B cell (primary cell): ENCODE data around the gene LGALS3. TPM values are rescaled to one million over a fixed set of nuclear protein-coding genes. Genes with fewer than 3 reads are reported as not detected.

ENCODE experiments used
- ATAC-seq: fragments of 200-7000 bp; cut with Tn5 transposase; one replicate; pipeline ENCODE4 v1.10.0; 2021; ENCODE audit warnings: low read depth, mild to moderate bottlenecking, moderate number of reproducible peaks, moderate library complexity
- CTCF ChIA-PET: fragments of 350-600 bp; sonication (Branson Sonifier 250); formaldehyde crosslinking; loops from one replicate; lab custom pipeline; 2021; ENCODE audit warnings: antibody characterized with exemption, inconsistent platforms; lab: Charles Lee
- POLR2A ChIA-PET: fragments of 350-600 bp; sonication (Branson Sonifier 250); formaldehyde crosslinking; loops from one replicate; lab custom pipeline; 2021; ENCODE audit warnings: antibody characterized with exemption; lab: Charles Lee
- DNase-seq: peaks from one replicate; pipeline ENCODE4 v3.0.0; 2013
- H2AFZ ChIP-seq: 2 replicates; pipeline ENCODE4 v1.6.1; 2012; ENCODE audit warnings: mild to moderate bottlenecking, low read depth, low read length; ENCODE audit not compliant: insufficient read depth, poor library complexity, severe bottlenecking
- H3K27ac ChIP-seq, 2 donors: 1 replicate in 1 of 2; 2 replicates in 1 of 2; pipeline ENCODE4 v1.5.1; 2012 to 2013; ENCODE audit warnings: low read length in 2 of 2, mild to moderate bottlenecking in 2 of 2, moderate library complexity in 1 of 2
- H3K27me3 ChIP-seq, 4 experiments: fragments of 200-600 bp in 1 of 4; sonication (generic) in 1 of 4; replicated peaks in 1 of 4; 1 replicate in 2 of 4; 2 replicates in 2 of 4; pipeline versions ENCODE4 v1.6.1 to v1.7.0; 2013 to 2016; ENCODE audit warnings: low read length in 3 of 4, mild to moderate bottlenecking in 2 of 4, mixed read lengths in 1 of 4, moderate library complexity in 1 of 4; ENCODE audit not compliant: insufficient read depth in 4 of 4, control insufficient read depth in 3 of 4; ENCODE audit errors: control extremely low read depth in 1 of 4
- H3K36me3 ChIP-seq, 2 experiments: replicated peaks in 1 of 2; 1 replicate in 1 of 2; 2 replicates in 1 of 2; pipeline versions ENCODE4 v1.6.1 to v1.7.1; 2013; ENCODE audit warnings: low read length in 1 of 2; ENCODE audit not compliant: insufficient read depth in 2 of 2, control insufficient read depth in 1 of 2; ENCODE audit errors: control extremely low read depth in 1 of 2, extremely low read depth in 1 of 2
- H3K4me1 ChIP-seq, 2 donors: fragments of 200-600 bp in 1 of 2; sonication (generic) in 1 of 2; 1 replicate in 1 of 2; 2 replicates in 1 of 2; pipeline versions ENCODE4 v1.5.1 to v1.6.1; 2013 to 2017; ENCODE audit warnings: low read length in 2 of 2; ENCODE audit not compliant: control insufficient read depth in 2 of 2, insufficient read depth in 2 of 2
- H3K4me2 ChIP-seq: replicated peaks from 2 replicates; pipeline ENCODE3; 2012; ENCODE audit warnings: mild to moderate bottlenecking, low read depth, low read length; ENCODE audit not compliant: poor library complexity, severe bottlenecking
- H3K4me3 ChIP-seq, 5 experiments: fragments of 200-600 bp in 1 of 5; sonication (generic) in 1 of 5; 1 replicate in 3 of 5; 2 replicates in 2 of 5; pipeline versions ENCODE4 v1.5.1 to v1.7.0; 2011 to 2016; ENCODE audit warnings: low read length in 4 of 5, mild to moderate bottlenecking in 4 of 5, low read depth in 2 of 5, control low read depth in 1 of 5, moderate library complexity in 1 of 5; ENCODE audit not compliant: insufficient read depth in 1 of 5; ENCODE audit errors: control extremely low read depth in 1 of 5, extremely low read depth in 1 of 5
- H3K79me2 ChIP-seq: fragments of 200-600 bp; sonication (generic); one replicate; pipeline ENCODE4 v1.6.0; 2016; ENCODE audit warnings: low read length; ENCODE audit not compliant: control insufficient read depth, insufficient read depth
- H3K9ac ChIP-seq: fragments of 200-600 bp; sonication (generic); 2 replicates; pipeline ENCODE4 v1.6.1; 2017; ENCODE audit warnings: mild to moderate bottlenecking, low read length, moderate library complexity
- H3K9me3 ChIP-seq, 3 donors: one replicate each; pipeline versions ENCODE4 v1.6.1 to v1.7.1; 2013; ENCODE audit warnings: low read length in 2 of 3; ENCODE audit not compliant: control insufficient read depth in 2 of 3, insufficient read depth in 1 of 3; ENCODE audit errors: control extremely low read depth in 1 of 3
- H4K20me1 ChIP-seq: 2 replicates; pipeline ENCODE4 v1.6.0; 2012; ENCODE audit warnings: mild to moderate bottlenecking, low read length; ENCODE audit not compliant: insufficient read depth, control insufficient read depth, poor library complexity, severe bottlenecking
- H3K27ac Mint-ChIP-seq: one replicate; pipeline ENCODE4 v1.8.0; 2021; ENCODE audit warnings: mixed read lengths
- H3K27me3 Mint-ChIP-seq: one replicate; pipeline ENCODE4 v1.8.0; 2021; ENCODE audit warnings: mixed read lengths
- H3K4me1 Mint-ChIP-seq: one replicate; pipeline ENCODE4 v1.8.0; 2021; ENCODE audit warnings: mixed read lengths
- H3K4me3 Mint-ChIP-seq: one replicate; pipeline ENCODE4 v1.8.0; 2021; ENCODE audit warnings: mixed read lengths
- H3K9me3 Mint-ChIP-seq: one replicate; pipeline ENCODE4 v1.8.0; 2022; ENCODE audit warnings: mixed read lengths; ENCODE audit not compliant: insufficient read depth
- CTCF ChIP-seq: fragments of 200-600 bp; IDR thresholded peaks from one replicate; pipeline ENCODE4 v1.8.0; 2022; ENCODE audit warnings: antibody characterized with exemption, mild to moderate bottlenecking
- EZH2 ChIP-seq: IDR thresholded peaks from 2 replicates; pipeline ENCODE4 v1.6.1; 2012; ENCODE audit warnings: borderline replicate concordance, low read depth, mild to moderate bottlenecking, moderate library complexity, low read length; ENCODE audit not compliant: insufficient read depth, poor library complexity, severe bottlenecking
- WGBS: methylation state at CpG from one replicate; pipeline ENCODE4 v1.1.5; 2013; ENCODE audit warnings: missing lambda C conversion rate; ENCODE audit not compliant: insufficient coverage; 5-methylcytosine and 5-hydroxymethylcytosine counted together
- intact Hi-C: fragments of 100-400 bp; cut with micrococcal nuclease; formaldehyde crosslinking; loops from one replicate; pipeline ENCODE4 v1.10.0; 2022
- polyA plus RNA-seq: library from polyadenylated mRNA; depleted of rRNA; stranded (reverse); fragments of >200 nt; gene quantifications from 2 replicates; pipeline ENCODE4 v1.2.3, GENCODE V29; 2012
- total RNA-seq, 2 donors: library from RNA; stranded (reverse); fragments of 120-200 nt in 1 of 2; gene quantifications; 1 replicate in 1 of 2; 2 replicates in 1 of 2; pipeline versions ENCODE4 v1.2.3 to v1.2.4, GENCODE V29; 2013 to 2022

LGALS3 gene
- total and polyA plus RNA-seq, 2 donors (not counting 1 experiment from before 2014, with no cell fraction given), result 7.0 to 21.1 TPM

- Histone ChIP-seq H3K36me3 (no peaks in the 10 kb centered on the region), H4K20me1 (no peaks in the 10 kb centered on the region), H3K4me1 (no peaks in the 10 kb centered on the region), H3K4me3 (no peak overlapping the region), H3K9ac (no peak overlapping the region), H3K79me2 (no peaks in the 10 kb centered on the region), H3K27ac (no peak overlapping the region), H3K9me3 (no peaks in the 10 kb centered on the region), H3K27me3 (no peaks in the 10 kb centered on the region), H2AFZ (no peak overlapping the region), H3K4me2 (no peak overlapping the region)
- Mint-ChIP-seq H3K4me1 (peaks cover 3% of the 10 kb centered on the region), H3K27me3 (no peaks in the 10 kb centered on the region), H3K4me3 (no peak overlapping the region), H3K9me3 (no peaks in the 10 kb centered on the region), H3K27ac (no peak overlapping the region)
- POLR2A ChIA-PET, result no interaction called here
- WGBS, result no CpG with 5 or more reads among the region's 3 CpGs
- TF ChIP-seq EZH2 (no peak), CTCF (no peak)
- no peak for ATAC-seq
- CTCF ChIA-PET, result interaction anchor here (1.1 to 1.3 kb wide), 2 partner anchors 23 to 44 kb away, joined by 3 to 4 read pairs; no protein-coding TSS in a partner anchor
- no peak for DNase-seq
- intact Hi-C loops, result no loop called here
Observed at GRCh38 chr14:55136241-55136640, 7.2 kb downstream of the LGALS3 start.

GRCh38 chr14:55136885-55137786 is 8.1 kb downstream of the LGALS3 start:
- ChIA-PET POLR2A (no interaction called here), CTCF (interaction anchor here (1.1 to 1.3 kb wide), 2 partner anchors 22 to 23 kb away, joined by 3 to 4 read pairs; no protein-coding TSS in a partner anchor)
- Mint-ChIP-seq H3K27ac (no peak overlapping the region), H3K4me1 (no peaks in the 10 kb centered on the region), H3K9me3 (no peaks in the 10 kb centered on the region), H3K27me3 (no peaks in the 10 kb centered on the region), H3K4me3 (no peak overlapping the region)
- H4K20me1 ChIP-seq, result no peaks in the 10 kb centered on the region
- no peaks in the 10 kb centered on the region for H3K4me1 ChIP-seq
- no peak overlapping the region for H2AFZ ChIP-seq
- no peaks in the 10 kb centered on the region for H3K36me3 ChIP-seq
- no peak overlapping the region for H3K9ac ChIP-seq
- H3K4me3 ChIP-seq, result no peak overlapping the region
- no peak for TF ChIP-seq EZH2
- no peak for TF ChIP-seq CTCF
- ATAC-seq, result no peak
- DNase-seq, result no peak
- H3K27me3 ChIP-seq, result no peaks in the 10 kb centered on the region
- H3K9me3 ChIP-seq, result no peaks in the 10 kb centered on the region
- no peak overlapping the region for H3K4me2 ChIP-seq
- intact Hi-C loops, result no loop called here
- 100% methylated on average over 7 of the region's 12 CpGs for WGBS
- H3K79me2 ChIP-seq, result no peaks in the 10 kb centered on the region
- H3K27ac ChIP-seq, result no peak overlapping the region
